IMR-90 (cell line): Measurements from ENCODE around the gene G6PC2. TPM values are rescaled to one million over a fixed set of nuclear protein-coding genes. Genes with fewer than 3 reads are reported as not detected.

Experiments used
- ATAC-seq: fragments of 200-7000 bp; cut with Tn5 transposase; 2 replicates; pipeline ENCODE4 v1.9.1; 2020; ENCODE audit warnings: low read depth, mild to moderate bottlenecking, moderate library complexity
- BruUV-seq: library from RNA; stranded (reverse); fragments of 400-500 nt; replicated peaks from 2 replicates; lab custom pipeline; 2021; lab: Mats Ljungman, UMichigan
- CTCF ChIA-PET: fragments of 300-600 bp; formaldehyde crosslinking; extraction: SDS; loops from one replicate; lab custom pipeline; 2021; ENCODE audit warnings: antibody characterized with exemption; lab: Yijun Ruan, JAX
- POLR2A ChIA-PET: fragments of 300-600 bp; sonication (Branson Sonifier 250); formaldehyde crosslinking; loops from one replicate; lab custom pipeline; 2022; ENCODE audit warnings: antibody characterized with exemption; ENCODE audit not compliant: unreplicated experiment; lab: Charles Lee
- DNase-seq: peaks from one replicate; pipeline ENCODE4 v3.0.0; 2013
- H2AFZ ChIP-seq: replicated peaks from 2 replicates; pipeline ENCODE3; 2013; ENCODE audit warnings: low read length, mild to moderate bottlenecking; ENCODE audit not compliant: poor library complexity
- H2AK5ac ChIP-seq: 2 replicates; pipeline ENCODE4 v1.6.1; 2013; ENCODE audit warnings: low read depth, low read length, inconsistent platforms
- H2AK9ac ChIP-seq: replicated peaks from 2 replicates; pipeline ENCODE3; 2013; ENCODE audit warnings: mild to moderate bottlenecking, low read depth, low read length, moderate library complexity; ENCODE audit not compliant: poor library complexity
- H2BK120ac ChIP-seq: 2 replicates; pipeline ENCODE4 v1.6.1; 2013; ENCODE audit warnings: low read depth, low read length, inconsistent platforms
- H2BK15ac ChIP-seq: 3 replicates; pipeline ENCODE4 v1.6.1; 2013; ENCODE audit warnings: low read depth, low read length, inconsistent platforms
- H2BK20ac ChIP-seq: 2 replicates; pipeline ENCODE4 v1.6.1; 2013; ENCODE audit warnings: low read depth, mild to moderate bottlenecking, inconsistent platforms, low read length, moderate library complexity
- H2BK5ac ChIP-seq: 2 replicates; pipeline ENCODE4 v1.6.1; 2013; ENCODE audit warnings: mild to moderate bottlenecking, low read depth, low read length, inconsistent platforms; ENCODE audit not compliant: poor library complexity, severe bottlenecking
- H3K14ac ChIP-seq: replicated peaks from 2 replicates; pipeline ENCODE4 v1.6.1; 2013; ENCODE audit warnings: low read depth, low read length, inconsistent platforms
- H3K18ac ChIP-seq: 2 replicates; pipeline ENCODE4 v1.6.1; 2013; ENCODE audit warnings: low read depth, low read length, control low read depth
- H3K23ac ChIP-seq: 2 replicates; pipeline ENCODE4 v1.6.1; 2013; ENCODE audit warnings: low read depth, low read length, inconsistent platforms
- H3K27ac ChIP-seq: 2 replicates; pipeline ENCODE4 v1.5.1; 2013; ENCODE audit warnings: mild to moderate bottlenecking, control low read depth, low read length; ENCODE audit not compliant: insufficient read depth
- H3K27me3 ChIP-seq: 2 replicates; pipeline ENCODE4 v1.6.1; 2013; ENCODE audit warnings: low read length; ENCODE audit not compliant: control insufficient read depth, insufficient read depth
- H3K36me3 ChIP-seq: 2 replicates; pipeline ENCODE4 v1.6.1; 2013; ENCODE audit warnings: low read length, mixed read lengths; ENCODE audit not compliant: control insufficient read depth, insufficient read depth
- H3K4ac ChIP-seq: 2 replicates; pipeline ENCODE4 v1.6.1; 2013; ENCODE audit warnings: low read depth, low read length, inconsistent platforms
- H3K4me1 ChIP-seq: 2 replicates; pipeline ENCODE4 v1.6.1; 2013; ENCODE audit warnings: low read length, mixed read lengths; ENCODE audit not compliant: control insufficient read depth, insufficient read depth
- H3K4me2 ChIP-seq: 2 replicates; pipeline ENCODE4 v1.6.1; 2013; ENCODE audit warnings: low read depth, mild to moderate bottlenecking, control low read depth, low read length, moderate library complexity
- H3K4me3 ChIP-seq: 2 replicates; pipeline ENCODE4 v1.5.1; 2013; ENCODE audit warnings: low read depth, mild to moderate bottlenecking, control low read depth, low read length, moderate library complexity; ENCODE audit not compliant: insufficient read depth
- H3K56ac ChIP-seq: 2 replicates; pipeline ENCODE4 v1.6.1; 2013; ENCODE audit warnings: low read length, inconsistent platforms; ENCODE audit not compliant: insufficient read depth; ENCODE audit errors: extremely low read depth
- H3K79me1 ChIP-seq, 2 experiments: 2 replicates each; pipeline ENCODE4 v1.6.1; 2013; ENCODE audit warnings: low read length in 2 of 2, inconsistent platforms in 1 of 2, low read depth in 1 of 2
- H3K9ac ChIP-seq: 2 replicates; pipeline ENCODE4 v1.6.1; 2013; ENCODE audit warnings: low read depth, low read length, control low read depth
- H3K9me1 ChIP-seq: 2 replicates; pipeline ENCODE4 v1.6.1; 2013; ENCODE audit warnings: low read length, inconsistent platforms; ENCODE audit not compliant: insufficient read depth
- H3K9me3 ChIP-seq: 2 replicates; pipeline ENCODE4 v1.6.1; 2013; ENCODE audit warnings: low read length; ENCODE audit not compliant: control insufficient read depth, insufficient read depth
- H4K20me1 ChIP-seq: 2 replicates; pipeline ENCODE4 v1.6.1; 2013; ENCODE audit warnings: low read length, inconsistent platforms; ENCODE audit not compliant: insufficient read depth
- H4K5ac ChIP-seq: 2 replicates; pipeline ENCODE4 v1.6.1; 2013; ENCODE audit warnings: mild to moderate bottlenecking, low read depth, low read length, control low read depth
- H4K8ac ChIP-seq, 2 experiments: 2 replicates each; pipeline ENCODE4 v1.6.1; 2013; ENCODE audit warnings: low read depth in 2 of 2, low read length in 2 of 2, control low read depth in 1 of 2, inconsistent platforms in 1 of 2
- H4K91ac ChIP-seq: 2 replicates; pipeline ENCODE4 v1.6.1; 2013; ENCODE audit warnings: low read depth, low read length, inconsistent platforms; ENCODE audit not compliant: insufficient read depth
- CHD1 ChIP-seq: IDR thresholded peaks from 2 replicates; pipeline ENCODE4 v1.6.1; 2012; ENCODE audit warnings: low read depth, low read length, improper control_type of control experiment
- MAZ ChIP-seq: IDR thresholded peaks from 2 replicates; pipeline ENCODE4 v1.6.1; 2012; ENCODE audit warnings: low read depth, mild to moderate bottlenecking, low read length, improper control_type of control experiment, moderate library complexity, borderline replicate concordance
- MXI1 ChIP-seq: IDR thresholded peaks from 2 replicates; pipeline ENCODE4 v1.6.1; 2012; ENCODE audit warnings: low read depth, mild to moderate bottlenecking, low read length, moderate library complexity, borderline replicate concordance
- NFE2L2 ChIP-seq: fragments of 150-350 bp; IDR thresholded peaks from 2 replicates; pipeline ENCODE4 v1.6.1; 2016; ENCODE audit warnings: low read depth, mild to moderate bottlenecking, low read length
- POLR2A ChIP-seq: IDR thresholded peaks from 2 replicates; pipeline ENCODE4 v1.6.1; 2012; ENCODE audit warnings: mild to moderate bottlenecking, low read depth, low read length
- RCOR1 ChIP-seq: IDR thresholded peaks from 2 replicates; pipeline ENCODE4 v1.6.1; 2012; ENCODE audit warnings: mild to moderate bottlenecking, low read length, improper control_type of control experiment; ENCODE audit not compliant: insufficient replicate concordance
- SMC3 ChIP-seq: fragments of 150-350 bp; IDR thresholded peaks from 2 replicates; pipeline ENCODE4 v1.6.1; 2016; ENCODE audit warnings: low read depth, mild to moderate bottlenecking, antibody characterized with exemption, low read length, moderate library complexity
- WGBS, 2 experiments: methylation state at CpG; one replicate each; pipeline versions ENCODE4 v1.1.5 to v1.1.7; 2013; ENCODE audit warnings: missing lambda C conversion rate in 2 of 2; ENCODE audit not compliant: insufficient read length in 1 of 2; ENCODE audit errors: extremely low coverage in 2 of 2; 5-methylcytosine and 5-hydroxymethylcytosine counted together
- dilution Hi-C: fragments of 300-500 bp; cut with HindIII; formaldehyde crosslinking; loops from one replicate; pipeline ENCODE4 v1.14.3; 2018; ENCODE audit warnings: low sequenced_read_pairs; ENCODE audit not compliant: unreplicated experiment
- in situ Hi-C: fragments of 300-500 bp; cut with MboI; formaldehyde crosslinking; loops from 3 replicates; pipeline ENCODE4 v1.14.3; 2019; ENCODE audit warnings: low sequenced_read_pairs, inconsistent platforms, mixed read lengths
- intact Hi-C: fragments of 100-400 bp; cut with micrococcal nuclease; formaldehyde crosslinking; loops from 2 replicates; pipeline ENCODE4 v1.10.0; 2022
- polyA plus RNA-seq, 3 experiments: library from polyadenylated mRNA; depleted of rRNA; stranded (reverse); fragments of >200 nt; gene quantifications; 2 replicates each; pipeline ENCODE4 v1.2.3, GENCODE V29; 2012; ENCODE audit warnings: low replicate concordance in 1 of 3
- total RNA-seq: library from RNA; depleted of rRNA; stranded (reverse); fragments of >200 nt; gene quantifications from 2 replicates; pipeline ENCODE4 v1.2.3, GENCODE V29; 2012

G6PC2 gene
- total and polyA plus RNA-seq, 2 of the 4 experiments (the other 2 are of a cell fraction), result not detected

- Histone ChIP-seq H3K4ac (no peak overlapping the region), H3K79me1 (no peaks in the 10 kb centered on the region), H3K9me1 (no peaks in the 10 kb centered on the region), H3K4me3 (no peak overlapping the region), H2BK15ac (no peak overlapping the region), H3K9me3 (no peaks in the 10 kb centered on the region), H3K27ac (no peak overlapping the region), H3K36me3 (no peaks in the 10 kb centered on the region), H3K27me3 (no peaks in the 10 kb centered on the region), H2BK20ac (no peak overlapping the region), H3K56ac (no peak overlapping the region), H2BK120ac (no peak overlapping the region), H3K18ac (no peak overlapping the region), H2BK5ac (no peak overlapping the region), H3K4me1 (no peaks in the 10 kb centered on the region), H3K14ac (no peak overlapping the region), H3K9ac (no peak overlapping the region), H4K91ac (no peak overlapping the region), H3K4me2 (no peak overlapping the region), H4K8ac (no peak overlapping the region), H2AFZ (no peak overlapping the region), H2AK9ac (no peak overlapping the region), H4K5ac (no peak overlapping the region), H2AK5ac (no peak overlapping the region), H4K20me1 (no peaks in the 10 kb centered on the region), H3K23ac (no peak overlapping the region)
- BruUV-seq, result no TSS peak
- no peak for TF ChIP-seq POLR2A
- no peak for TF ChIP-seq RCOR1
- TF ChIP-seq CHD1, result no peak
- TF ChIP-seq MAZ, result no peak
- TF ChIP-seq NFE2L2, result no peak
- TF ChIP-seq SMC3, result no peak
- no peak for TF ChIP-seq MXI1
- POLR2A ChIA-PET, result no interaction called here
- no CpG with 5 or more reads among the region's 4 CpGs for WGBS, 2 experiments
- DNase-seq (no peak), ATAC-seq (no peak)
- dilution Hi-C loops, result no loop called here
- intact Hi-C loops, result no loop called here
- in situ Hi-C loops, result no loop called here
- CTCF ChIA-PET, result interaction anchor here (0.6 kb wide), 1 partner anchor 143 kb away, joined by 3 read pairs; no protein-coding TSS in a partner anchor
Measured at GRCh38 chr2:168945508-168945907, 44.4 kb downstream of the G6PC2 start.
